ENCODE measurements around the gene ABI3BP. TPM values are rescaled to one million over a fixed set of nuclear protein-coding genes. Genes with fewer than 3 reads are reported as not detected.

The ABI3BP gene
- total RNA-seq, 4 donors from 2014 or later, result 37.4 to 155 (median 112) TPM

GRCh38 chr3:100880072-100880471 is 113.1 kb downstream of the ABI3BP start:
- TF ChIP-seq CTCF (IDR thresholded peaks at IDR 0.05), result no peak
- ATAC-seq (ENCODE audit: low FRiP score), result no peak
- no peak for DNase-seq (ENCODE audit: low spot score)

- no peak for TF ChIP-seq CTCF (IDR thresholded peaks at IDR 0.05)
- DNase-seq (ENCODE audit: low spot score) (no peak), ATAC-seq (ENCODE audit: low FRiP score) (no peak)
These were observed 113.9 kb downstream of the ABI3BP start for GRCh38 chr3:100879195-100879810.

- no peak for DNase-seq (ENCODE audit: low spot score)
- no peak for ATAC-seq (ENCODE audit: low FRiP score)
- no peak for TF ChIP-seq CTCF (IDR thresholded peaks at IDR 0.05)
These were observed 115.9 kb downstream of the ABI3BP start for GRCh38 chr3:100877286-100877685.

GRCh38 chr3:100875239-100875638 is 118.0 kb downstream of the ABI3BP start:
- DNase-seq (ENCODE audit: low spot score) (peak; percentile 48), ATAC-seq (ENCODE audit: low FRiP score) (peak; percentile 93)
- TF ChIP-seq CTCF (IDR thresholded peaks at IDR 0.05), result no peak

- no peak for TF ChIP-seq CTCF (IDR thresholded peaks at IDR 0.05)
- no peak for DNase-seq (ENCODE audit: low spot score)
- ATAC-seq (ENCODE audit: low FRiP score), result no peak
These were observed 119.6 kb downstream of the ABI3BP start for GRCh38 chr3:100873611-100874010.

GRCh38 chr3:100871306-100871705 is 121.9 kb downstream of the ABI3BP start:
- no peak for TF ChIP-seq CTCF (IDR thresholded peaks at IDR 0.05)
- ATAC-seq (ENCODE audit: low FRiP score), result no peak
- no peak for DNase-seq (ENCODE audit: low spot score)

- ATAC-seq (ENCODE audit: low FRiP score) (no peak), DNase-seq (ENCODE audit: low spot score) (no peak)
These were observed 123.4 kb downstream of the ABI3BP start for GRCh38 chr3:100869787-100870186.

More at GRCh38 chr3:100869787-100870186, 123.4 kb downstream of the ABI3BP start:
- TF ChIP-seq CTCF (IDR thresholded peaks at IDR 0.05), result no peak
